ENCODE data around the gene HOATZ.

DNA sequence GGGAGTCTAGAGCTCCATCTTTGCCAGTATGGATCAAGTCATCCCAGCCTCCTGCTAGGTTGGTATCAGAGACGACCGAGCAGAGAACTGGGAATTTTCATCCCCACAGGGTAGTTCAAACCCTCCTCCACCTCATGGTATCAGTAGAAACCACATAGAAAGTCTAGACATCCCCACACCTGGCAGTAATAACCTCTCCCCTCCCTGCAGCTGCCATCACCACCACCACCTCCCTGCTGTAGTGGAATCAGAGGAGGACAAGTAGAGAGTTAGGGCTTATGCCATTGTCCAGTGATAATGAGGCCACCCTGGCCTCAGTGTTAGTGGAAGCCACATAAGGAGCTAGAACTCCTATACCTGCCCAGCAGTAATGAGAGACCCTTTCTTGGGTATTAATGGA lies 36.7 kb upstream of the HOATZ start:
- TF ChIP-seq FOXK2 (IDR thresholded peaks at IDR 0.05) (no peak), SP1 (IDR thresholded peaks at IDR 0.05) (no peak), BHLHE40 (IDR thresholded peaks at IDR 0.05; ENCODE audit: borderline replicate concordance) (no peak), ELF4 (IDR thresholded peaks at IDR 0.05) (no peak), ARNT (IDR thresholded peaks at IDR 0.05) (no peak), SUZ12 (IDR thresholded peaks at IDR 0.05) (no peak), NFRKB (IDR thresholded peaks at IDR 0.05) (no peak), LEF1 (IDR thresholded peaks at IDR 0.05; ENCODE audit: borderline replicate concordance) (no peak), HDGF (IDR thresholded peaks at IDR 0.05; ENCODE audit: borderline replicate concordance) (no peak)

All from HEK293T (cell line).